ENCODE measurements around the gene ZNHIT1. TPM values are rescaled to one million over a fixed set of nuclear protein-coding genes. Genes with fewer than 3 reads are reported as not detected.
"Not testable (repeated sequence)": the region's sequence is repeated elsewhere in the genome, so short reads cannot be mapped to it uniquely, and the experiment has no call there.

The ZNHIT1 gene
- total RNA-seq, 4 donors from 2014 or later, result 60.6 to 86.7 (median 77.6) TPM

- H3K4me1 ChIP-seq, result peaks cover 44 to 55% (median 55%) of the 10 kb centered on the region in 4 donors
- peak overlapping the region; percentile 87 to 98 (median 97) for H3K27ac ChIP-seq (replicated peaks in 1 of 4)
- intact Hi-C loops (cut with DNase I), result loop anchor here (2.0 kb wide), 1 partner anchor 28 kb away; the partner anchor contains the start of gene PLOD3
- WGBS, result 38% methylated on average over 22 of the region's 32 CpGs
- DNase-seq (ENCODE audit: extremely low spot score), result no peak
- H3K4me3 ChIP-seq, result peak overlapping the region; percentile 59 to 90 (median 75)
- no peaks in the 10 kb centered on the region for H3K27me3 ChIP-seq
- peaks cover 0 to 37% (median 28%) of the 10 kb centered on the region in 4 donors for H3K36me3 ChIP-seq
- H3K9me3 ChIP-seq, result no peaks in the 10 kb centered on the region
- no peak for TF ChIP-seq POLR2A (IDR thresholded peaks at IDR 0.05; ENCODE audit: low read depth)
- no peak for TF ChIP-seq POLR2AphosphoS5 (IDR thresholded peaks at IDR 0.05)
- TF ChIP-seq CTCF (IDR thresholded peaks at IDR 0.05), result no peak
- TF ChIP-seq EP300 (IDR thresholded peaks at IDR 0.05), result no peak
These were observed 27.2 kb downstream of the ZNHIT1 start for GRCh38 chr7:101245147-101245668.

GRCh38 chr7:101248276-101248675 lies 30.3 kb downstream of the ZNHIT1 start:
- H3K27ac ChIP-seq (replicated peaks in 1 of 4), result no peak overlapping the region
- WGBS, result 94% methylated on average over 5 of the region's 5 CpGs
- TF ChIP-seq POLR2A (IDR thresholded peaks at IDR 0.05; ENCODE audit: low read depth) (no peak), EP300 (IDR thresholded peaks at IDR 0.05) (no peak), CTCF (IDR thresholded peaks at IDR 0.05) (no peak), POLR2AphosphoS5 (IDR thresholded peaks at IDR 0.05) (no peak)
- intact Hi-C loops (cut with DNase I), result no loop called here
- no peak for DNase-seq (ENCODE audit: extremely low spot score)
- H3K4me1 ChIP-seq, result peaks cover 36 to 53% (median 48%) of the 10 kb centered on the region in 4 donors
- H3K27me3 ChIP-seq, result no peaks in the 10 kb centered on the region
- H3K36me3 ChIP-seq, result peaks cover 0 to 31% (median 21%) of the 10 kb centered on the region in 4 donors
- H3K9me3 ChIP-seq, result no peaks in the 10 kb centered on the region
- no peak overlapping the region for H3K4me3 ChIP-seq

GRCh38 chr7:101250324-101250723 lies 32.4 kb downstream of the ZNHIT1 start:
- intact Hi-C loops (cut with DNase I), result no loop called here
- no peak for DNase-seq (ENCODE audit: extremely low spot score)
- TF ChIP-seq EP300 (IDR thresholded peaks at IDR 0.05) (no peak), CTCF (IDR thresholded peaks at IDR 0.05) (no peak), POLR2A (IDR thresholded peaks at IDR 0.05; ENCODE audit: low read depth) (no peak), POLR2AphosphoS5 (IDR thresholded peaks at IDR 0.05) (no peak)

GRCh38 chr7:101251871-101252659 lies 34.1 kb downstream of the ZNHIT1 start:
- WGBS, result under 1% methylated on average over 28 of the region's 55 CpGs

More at GRCh38 chr7:101250324-101250723, 32.4 kb downstream of the ZNHIT1 start:
- Histone ChIP-seq H3K9me3 (no peaks in the 10 kb centered on the region), H3K4me1 (peaks cover 26 to 39% (median 35%) of the 10 kb centered on the region in 4 donors), H3K36me3 (peaks cover 0 to 31% (median 21%) of the 10 kb centered on the region in 4 donors), H3K27me3 (no peaks in the 10 kb centered on the region), H3K4me3 (no peak overlapping the region), H3K27ac (replicated peaks in 1 of 4) (no peak overlapping the region)
- 99% methylated on average over 3 of the region's 3 CpGs for WGBS

GRCh38 chr7:101253199-101253598 lies 35.2 kb downstream of the ZNHIT1 start:
- H3K36me3 ChIP-seq, result peaks cover 0 to 21% (median 14%) of the 10 kb centered on the region in 4 donors
- DNase-seq (ENCODE audit: extremely low spot score); H3K4me3 ChIP-seq; H3K9me3 ChIP-seq; H3K27ac ChIP-seq (replicated peaks in 1 of 4); intact Hi-C loops (cut with DNase I): not testable (repeated sequence)
- 91% methylated on average over 5 of the region's 5 CpGs for WGBS
- peaks cover 16 to 24% (median 20%) of the 10 kb centered on the region in 4 donors for H3K4me1 ChIP-seq
- peaks cover 0 to 16% (median 0%) of the 10 kb centered on the region in 4 donors for H3K27me3 ChIP-seq

More at GRCh38 chr7:101251871-101252659, 34.1 kb downstream of the ZNHIT1 start:
- Histone ChIP-seq H3K4me1 (peaks cover 16 to 24% (median 20%) of the 10 kb centered on the region in 4 donors), H3K9me3 (no peaks in the 10 kb centered on the region), H3K27ac (replicated peaks in 1 of 4) (peak overlapping the region; percentile 71 to 81 (median 74)), H3K27me3 (peaks cover 0 to 6% (median 0%) of the 10 kb centered on the region in 4 donors), H3K4me3 (peak overlapping the region; percentile 69 to 86 (median 76)), H3K36me3 (peaks cover 0 to 29% (median 20%) of the 10 kb centered on the region in 4 donors)
- DNase-seq (ENCODE audit: extremely low spot score), result peak; percentile 98
- intact Hi-C loops (cut with DNase I), result no loop called here
- TF ChIP-seq CTCF (IDR thresholded peaks at IDR 0.05) (peak in 1 of 3 experiments; percentile 17), EP300 (IDR thresholded peaks at IDR 0.05) (no peak), POLR2AphosphoS5 (IDR thresholded peaks at IDR 0.05) (peak; percentile 79 to 82)
